H1 (cell line): ENCODE data around the gene CA7. TPM values are rescaled to one million over a fixed set of nuclear protein-coding genes. Genes with fewer than 3 reads are reported as not detected.

Experiments
- CTCF ChIA-PET: fragments of 300-600 bp; sonication (Branson Sonifier 250); formaldehyde crosslinking; loops from one replicate; lab custom pipeline; 2021; ENCODE audit not compliant: partially characterized antibody; lab: Charles Lee
- POLR2A ChIA-PET: fragments of 300-600 bp; sonication (Branson Sonifier 250); formaldehyde crosslinking; loops from one replicate; lab custom pipeline; 2021; ENCODE audit warnings: inconsistent platforms; ENCODE audit not compliant: partially characterized antibody; lab: Charles Lee
- DNase-seq, 2 experiments: peaks; one replicate each; pipeline versions ENCODE4 v3.0.0 to v3.0.0-alpha.2; 2010 to 2022; ENCODE audit warnings: low spot score in 2 of 2, low read depth in 1 of 2, mixed read lengths in 1 of 2
- FAIRE-seq: peaks from 2 replicates; lab custom pipeline; 2011; peaks lifted over from hg19 to GRCh38; lab: Jason Lieb, UNC
- H2AFZ ChIP-seq: 2 replicates; pipeline ENCODE4 v1.8.1; 2012; ENCODE audit warnings: low read length, inconsistent platforms
- H2AK5ac ChIP-seq: 2 replicates; pipeline ENCODE4 v1.6.1; 2013; ENCODE audit warnings: low read depth, low read length
- H2BK120ac ChIP-seq: replicated peaks from 2 replicates; pipeline ENCODE3; 2013; ENCODE audit warnings: low read depth, low read length, inconsistent platforms
- H2BK12ac ChIP-seq: 2 replicates; pipeline ENCODE4 v1.6.1; 2013; ENCODE audit warnings: low read depth, low read length
- H2BK15ac ChIP-seq: 2 replicates; pipeline ENCODE4 v1.6.1; 2013; ENCODE audit warnings: low read length
- H2BK20ac ChIP-seq: 2 replicates; pipeline ENCODE4 v1.6.1; 2013; ENCODE audit warnings: low read length
- H2BK5ac ChIP-seq: 2 replicates; pipeline ENCODE4 v1.6.1; 2013; ENCODE audit warnings: low read depth, low read length
- H3K14ac ChIP-seq: 2 replicates; pipeline ENCODE4 v1.6.1; 2013; ENCODE audit warnings: inconsistent platforms; ENCODE audit not compliant: insufficient read length
- H3K18ac ChIP-seq: 2 replicates; pipeline ENCODE4 v1.6.1; 2013; ENCODE audit warnings: low read length; ENCODE audit errors: extremely low read depth
- H3K23ac ChIP-seq: 2 replicates; pipeline ENCODE4 v1.6.1; 2013; ENCODE audit warnings: inconsistent platforms; ENCODE audit not compliant: insufficient read length
- H3K23me2 ChIP-seq: 2 replicates; pipeline ENCODE4 v1.6.1; 2013; ENCODE audit warnings: low read depth, low read length
- H3K27ac ChIP-seq: 2 replicates; pipeline ENCODE4 v1.6.1; 2011; ENCODE audit warnings: low read depth, low read length, inconsistent platforms
- H3K27me3 ChIP-seq, 4 experiments: replicated peaks in 1 of 4; 1 replicate in 1 of 4; 2 replicates in 3 of 4; pipeline versions ENCODE4 v1.6.1 to v1.8.1; 2011 to 2013; ENCODE audit warnings: low read length in 3 of 4, mild to moderate bottlenecking in 3 of 4, inconsistent platforms in 2 of 4, mixed read lengths in 2 of 4, moderate library complexity in 1 of 4; ENCODE audit not compliant: control insufficient read depth in 3 of 4, insufficient read depth in 3 of 4; ENCODE audit errors: extremely low read depth in 1 of 4
- H3K36me3 ChIP-seq, 4 experiments: 2 replicates each; pipeline versions ENCODE4 v1.6.1 to v1.8.1; 2011 to 2013; ENCODE audit warnings: mild to moderate bottlenecking in 4 of 4, low read length in 3 of 4, moderate library complexity in 2 of 4, control low read depth in 1 of 4, inconsistent platforms in 1 of 4; ENCODE audit not compliant: insufficient read depth in 4 of 4, control insufficient read depth in 2 of 4
- H3K4ac ChIP-seq: replicated peaks from 2 replicates; pipeline ENCODE3; 2013; ENCODE audit warnings: low read length, low read depth, mixed read lengths, inconsistent platforms; ENCODE audit not compliant: insufficient read length
- H3K4me1 ChIP-seq, 4 experiments: replicated peaks in 1 of 4; 1 replicate in 1 of 4; 2 replicates in 3 of 4; pipeline versions ENCODE4 v1.6.1 to v1.8.1; 2011 to 2013; ENCODE audit warnings: low read length in 3 of 4, inconsistent platforms in 2 of 4, mixed read lengths in 1 of 4; ENCODE audit not compliant: insufficient read depth in 4 of 4, control insufficient read depth in 3 of 4
- H3K4me2 ChIP-seq, 2 experiments: 2 replicates each; pipeline versions ENCODE4 v1.6.1 to v1.8.1; 2011 to 2013; ENCODE audit warnings: low read depth in 2 of 2, low read length in 2 of 2, control low read depth in 1 of 2, inconsistent platforms in 1 of 2, mild to moderate bottlenecking in 1 of 2; ENCODE audit not compliant: insufficient read depth in 1 of 2
- H3K4me3 ChIP-seq, 4 experiments: fragments of 200-600, 300-600 bp in 1 of 4; sonication (generic), shearing (Covaris generic), sonication (Bioruptor Twin) in 1 of 4; 2 replicates each; pipeline versions ENCODE4 v1.5.1 to v1.8.1; 2011 to 2016; ENCODE audit warnings: low read length in 4 of 4, low read depth in 3 of 4, control low read depth in 2 of 4, inconsistent platforms in 2 of 4, mild to moderate bottlenecking in 2 of 4, mixed read lengths in 1 of 4, moderate library complexity in 1 of 4; ENCODE audit not compliant: insufficient read depth in 2 of 4; ENCODE audit errors: extremely low read depth in 1 of 4
- H3K56ac ChIP-seq: replicated peaks from 2 replicates; pipeline ENCODE3; 2013; ENCODE audit warnings: low read depth, mild to moderate bottlenecking, mixed read lengths, low read length, inconsistent platforms; ENCODE audit not compliant: insufficient read length
- H3K79me1 ChIP-seq: 2 replicates; pipeline ENCODE4 v1.6.1; 2013; ENCODE audit warnings: low read depth, low read length, control low read depth
- H3K79me2 ChIP-seq, 2 experiments: 2 replicates each; pipeline versions ENCODE4 v1.6.1 to v1.8.1; 2012 to 2013; ENCODE audit warnings: low read length in 2 of 2, mild to moderate bottlenecking in 2 of 2, inconsistent platforms in 1 of 2; ENCODE audit not compliant: insufficient read depth in 2 of 2, control insufficient read depth in 1 of 2
- H3K9ac ChIP-seq, 4 experiments: replicated peaks in 1 of 4; 1 replicate in 1 of 4; 2 replicates in 3 of 4; pipeline versions ENCODE4 v1.6.1 to v1.8.1; 2011 to 2013; ENCODE audit warnings: low read depth in 3 of 4, low read length in 3 of 4, control low read depth in 2 of 4, mild to moderate bottlenecking in 2 of 4, moderate library complexity in 2 of 4, inconsistent platforms in 1 of 4; ENCODE audit errors: extremely low read depth in 1 of 4
- H3K9me3 ChIP-seq, 2 experiments: 2 replicates each; pipeline versions ENCODE4 v1.6.1 to v1.8.1; 2012 to 2013; ENCODE audit warnings: mild to moderate bottlenecking in 2 of 2, moderate library complexity in 2 of 2, control low read depth in 1 of 2, inconsistent platforms in 1 of 2, low read depth in 1 of 2, low read length in 1 of 2, mixed read lengths in 1 of 2; ENCODE audit not compliant: insufficient read depth in 2 of 2
- H4K20me1 ChIP-seq, 2 experiments: replicated peaks in 1 of 2; 2 replicates each; pipeline versions ENCODE3 to v1.8.1; 2011 to 2013; ENCODE audit warnings: inconsistent platforms in 2 of 2, low read length in 2 of 2, mild to moderate bottlenecking in 1 of 2; ENCODE audit not compliant: insufficient read depth in 2 of 2, control insufficient read depth in 1 of 2
- H4K5ac ChIP-seq: 2 replicates; pipeline ENCODE4 v1.6.1; 2013; ENCODE audit warnings: low read length, low read depth, mixed read lengths, inconsistent platforms; ENCODE audit not compliant: insufficient read length
- H4K8ac ChIP-seq: 2 replicates; pipeline ENCODE4 v1.8.0; 2013; ENCODE audit warnings: mild to moderate bottlenecking, moderate library complexity, low read length, inconsistent platforms; ENCODE audit not compliant: insufficient read depth; ENCODE audit errors: extremely low read depth
- H4K91ac ChIP-seq: replicated peaks from 2 replicates; pipeline ENCODE3; 2013; ENCODE audit warnings: low read length, mixed read lengths, inconsistent platforms; ENCODE audit not compliant: insufficient read length
- ATF2 ChIP-seq: IDR thresholded peaks from 2 replicates; pipeline ENCODE4 v1.6.1; 2012; ENCODE audit warnings: low read length, inconsistent platforms
- CTBP2 ChIP-seq: IDR thresholded peaks from 2 replicates; pipeline ENCODE4 v1.7.0; 2011; ENCODE audit warnings: borderline replicate concordance, mild to moderate bottlenecking, moderate library complexity, mixed read lengths, low read length; ENCODE audit not compliant: insufficient read depth, insufficient read length
- POLR2A ChIP-seq, 2 experiments: IDR thresholded peaks; 1 replicate in 1 of 2; 2 replicates in 1 of 2; pipeline ENCODE4 v1.6.1; 2011; ENCODE audit warnings: low read depth in 2 of 2, low read length in 2 of 2, mild to moderate bottlenecking in 2 of 2; ENCODE audit errors: control extremely low read depth in 1 of 2
- RFX5 ChIP-seq: IDR thresholded peaks from 2 replicates; pipeline ENCODE4 v1.6.1; 2011; ENCODE audit warnings: low read depth, low read length, improper control_type of control experiment, borderline replicate concordance
- WGBS, 2 experiments: shearing (Covaris generic) in 1 of 2; methylation state at CpG; one replicate each; pipeline versions ENCODE4 v1.1.6 to v1.1.7; 2013 to 2015; ENCODE audit warnings: low lambda C conversion rate in 2 of 2, mixed read lengths in 2 of 2, inconsistent platforms in 1 of 2, low coverage in 1 of 2, missing lambda C conversion rate in 1 of 2; ENCODE audit not compliant: insufficient replicate concordance in 2 of 2, insufficient coverage in 1 of 2, insufficient read length in 1 of 2; ENCODE audit errors: extremely low coverage in 1 of 2, missing lambda C conversion rate in 1 of 2; 5-methylcytosine and 5-hydroxymethylcytosine counted together
- polyA plus RNA-seq, 7 experiments: library from polyadenylated mRNA; depleted of rRNA in 3 of 7; stranded (reverse) in 5 of 7; unstranded in 2 of 7; fragments of >200 nt in 5 of 7; fragments of 200-250 nt in 2 of 7; gene quantifications; 1 replicate in 5 of 7; 2 replicates in 1 of 7; 4 replicates in 1 of 7; pipeline versions ENCODE4 v1.2.1 to v1.2.3, GENCODE V29; 2011 to 2013; ENCODE audit warnings: missing spikeins in 2 of 7, mixed read lengths in 2 of 7
- total RNA-seq: library from RNA; stranded (reverse); fragmentation: NEBNext Ultra II Directional; extraction: Animal tissue kit (Norgen Biotek cat#: 25700); gene quantifications from 2 replicates; pipeline ENCODE4 v1.2.1, GENCODE V29; 2021

CA7 gene
- total and polyA plus RNA-seq, 2 of the 8 experiments (the other 6 are each of a cell fraction or from before 2014, with no cell fraction given): 1.7 to 2.7 TPM

- peaks cover 7 to 17% of the 10 kb centered on the region in 2 experiments for H4K20me1 ChIP-seq
- no peak overlapping the region for H2AK5ac ChIP-seq
- H2AFZ ChIP-seq: no peak overlapping the region
- H3K4me3 ChIP-seq: no peak overlapping the region
- DNase-seq (no peak), FAIRE-seq (no peak)
- H3K14ac ChIP-seq: no peak overlapping the region
- H4K91ac ChIP-seq: no peak overlapping the region
- no peak overlapping the region for H2BK5ac ChIP-seq
- H2BK15ac ChIP-seq: no peak overlapping the region
- ChIA-PET POLR2A (interaction anchor here (2.4 kb wide), 1 partner anchor 9 kb away, joined by 12 read pairs; the partner anchor contains the start of gene PDP2), CTCF (interaction anchor here (0.6 to 42.0 kb wide), 6 partner anchors 21 to 521 kb away, joined by 3 to 1009 read pairs (median 4); partner anchors contain the start of genes CDH16 and RRAD)
- no peak overlapping the region for H4K5ac ChIP-seq
- no peak overlapping the region for H2BK20ac ChIP-seq
- H3K4ac ChIP-seq: no peak overlapping the region
- no peak overlapping the region for H3K18ac ChIP-seq
- no peak overlapping the region for H3K27ac ChIP-seq
- H3K56ac ChIP-seq: no peak overlapping the region
- no peak overlapping the region for H2BK12ac ChIP-seq
- H4K8ac ChIP-seq: no peak overlapping the region
- H3K79me2 ChIP-seq: peaks cover 0 to 8% of the 10 kb centered on the region in 2 experiments; a peak in 1 of 4 replicates
- peaks cover 5% of the 10 kb centered on the region for H3K79me1 ChIP-seq
- no peak overlapping the region for H3K4me2 ChIP-seq
- no peak overlapping the region for H3K23ac ChIP-seq
- H2BK120ac ChIP-seq: no peak overlapping the region
- no peaks in the 10 kb centered on the region for H3K23me2 ChIP-seq
- no peaks in the 10 kb centered on the region for H3K4me1 ChIP-seq
- H3K27me3 ChIP-seq: no peaks in the 10 kb centered on the region
- H3K9ac ChIP-seq: no peak overlapping the region
- H3K36me3 ChIP-seq: peaks cover 7 to 27% (median 18%) of the 10 kb centered on the region in 4 experiments; a peak in 7 of 8 replicates
- no peaks in the 10 kb centered on the region for H3K9me3 ChIP-seq
- TF ChIP-seq ATF2: no peak
- no peak for TF ChIP-seq CTBP2
- no peak for TF ChIP-seq POLR2A (IDR thresholded peaks at IDR 0.05; ENCODE audit: control extremely low read depth in 1 of 2, low read depth in 2 of 2, low read length in 2 of 2)
- no peak for TF ChIP-seq RFX5
- 99% methylated on average over 4 of the region's 4 CpGs; no CpG with 5 or more reads in 1 of the 2 experiments for WGBS, 2 experiments
Measured at GRCh38 chr16:66889622-66890021, 45.4 kb downstream of the CA7 start.
